ENCODE data around the gene USH2A.

GRCh38 chr1:215825056-215825455 lies 598.2 kb downstream of the USH2A start:
- TF ChIP-seq, protein P1, sequence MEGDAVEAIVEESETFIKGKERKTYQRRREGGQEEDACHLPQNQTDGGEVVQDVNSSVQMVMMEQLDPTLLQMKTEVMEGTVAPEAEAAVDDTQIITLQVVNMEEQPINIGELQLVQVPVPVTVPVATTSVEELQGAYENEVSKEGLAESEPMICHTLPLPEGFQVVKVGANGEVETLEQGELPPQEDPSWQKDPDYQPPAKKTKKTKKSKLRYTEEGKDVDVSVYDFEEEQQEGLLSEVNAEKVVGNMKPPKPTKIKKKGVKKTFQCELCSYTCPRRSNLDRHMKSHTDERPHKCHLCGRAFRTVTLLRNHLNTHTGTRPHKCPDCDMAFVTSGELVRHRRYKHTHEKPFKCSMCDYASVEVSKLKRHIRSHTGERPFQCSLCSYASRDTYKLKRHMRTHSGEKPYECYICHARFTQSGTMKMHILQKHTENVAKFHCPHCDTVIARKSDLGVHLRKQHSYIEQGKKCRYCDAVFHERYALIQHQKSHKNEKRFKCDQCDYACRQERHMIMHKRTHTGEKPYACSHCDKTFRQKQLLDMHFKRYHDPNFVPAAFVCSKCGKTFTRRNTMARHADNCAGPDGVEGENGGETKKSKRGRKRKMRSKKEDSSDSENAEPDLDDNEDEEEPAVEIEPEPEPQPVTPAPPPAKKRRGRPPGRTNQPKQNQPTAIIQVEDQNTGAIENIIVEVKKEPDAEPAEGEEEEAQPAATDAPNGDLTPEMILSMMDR (IDR thresholded peaks at IDR 0.05), result no peak
- no peak for TF ChIP-seq POLR2A (IDR thresholded peaks at IDR 0.05)

Data from gastroesophageal sphincter (tissue), 3 donors.